GM19023 (cell line): ENCODE data around the gene PDHB.
"Not testable (repeated sequence)": the region's sequence is repeated elsewhere in the genome, so short reads cannot be mapped to it uniquely, and the experiment has no call there.

Experiments
- ATAC-seq: cut with Tn5 transposase; IDR thresholded peaks from one replicate; pipeline ENCODE4 v1.9.1; 2021; ENCODE audit warnings: mild to moderate bottlenecking, moderate library complexity; ENCODE audit not compliant: unreplicated experiment

PDHB gene

GRCh38 chr3:58440996-58441355, 7.3 kb upstream of the PDHB start:
- not testable (repeated sequence) for ATAC-seq

DNA sequence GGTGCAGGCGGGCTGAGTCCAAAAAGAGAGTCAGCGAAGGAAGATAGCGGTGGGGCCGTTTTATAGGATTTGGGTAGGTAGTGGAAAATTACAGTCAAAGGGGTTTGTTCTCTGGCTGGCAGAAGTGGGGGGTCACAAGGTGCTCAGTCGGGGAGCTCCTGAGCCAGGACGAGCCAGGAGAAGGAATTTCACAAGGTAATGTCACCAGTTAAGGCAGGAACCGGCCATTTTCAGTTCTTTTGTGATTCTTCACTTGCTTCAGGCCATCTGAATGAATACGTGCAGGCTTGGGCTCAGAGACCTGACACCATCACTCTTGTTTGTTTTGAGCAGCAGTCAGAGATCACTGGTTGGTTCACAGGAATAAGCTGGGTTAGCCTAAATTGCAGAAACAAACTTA, 3.6 kb upstream of the PDHB start:
- ATAC-seq = not testable (repeated sequence)

DNA sequence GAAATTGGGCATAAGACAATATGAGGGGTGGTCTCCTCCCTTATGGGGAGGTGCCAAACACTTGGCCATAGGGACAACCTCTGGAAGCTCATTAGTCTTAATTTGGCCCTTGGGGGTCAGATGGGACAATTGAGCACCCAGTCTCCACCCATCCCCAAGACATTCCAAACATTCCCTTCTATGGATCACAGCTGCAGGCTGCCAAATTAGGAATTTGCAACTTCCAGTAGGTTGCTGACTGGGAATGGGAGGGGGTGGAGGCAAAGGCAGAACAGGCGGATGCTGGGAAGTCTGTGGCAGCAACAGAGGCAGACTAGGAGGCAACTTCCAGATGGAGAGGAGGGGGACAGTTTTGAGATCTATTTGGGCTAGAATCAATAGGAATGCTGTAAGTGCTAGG, 1.4 kb upstream of the PDHB start:
- ATAC-seq = no peak

DNA sequence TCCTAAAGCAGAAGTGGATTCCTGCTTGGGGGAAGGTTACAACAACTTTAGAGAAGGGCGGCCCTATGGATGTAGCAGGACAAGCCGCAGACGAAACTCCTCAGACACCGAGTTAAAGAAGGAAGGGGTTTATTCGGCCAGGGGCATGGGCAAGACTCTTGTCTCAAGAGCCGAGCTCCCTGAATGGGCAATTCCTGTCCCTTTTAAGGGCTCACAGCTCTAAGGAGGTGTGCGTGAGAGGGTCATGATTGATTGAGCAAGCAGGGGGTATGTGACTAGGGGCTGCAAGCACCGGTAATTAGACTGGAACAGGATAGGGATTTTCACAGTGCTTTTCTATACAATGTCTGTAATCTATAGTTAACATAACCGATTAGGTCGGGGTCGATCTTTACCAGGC, 879 bp upstream of the PDHB start:
- ATAC-seq = no peak

GRCh38 chr3:58434168-58434504, 504 bp upstream of the PDHB start:
- ATAC-seq = no peak

DNA sequence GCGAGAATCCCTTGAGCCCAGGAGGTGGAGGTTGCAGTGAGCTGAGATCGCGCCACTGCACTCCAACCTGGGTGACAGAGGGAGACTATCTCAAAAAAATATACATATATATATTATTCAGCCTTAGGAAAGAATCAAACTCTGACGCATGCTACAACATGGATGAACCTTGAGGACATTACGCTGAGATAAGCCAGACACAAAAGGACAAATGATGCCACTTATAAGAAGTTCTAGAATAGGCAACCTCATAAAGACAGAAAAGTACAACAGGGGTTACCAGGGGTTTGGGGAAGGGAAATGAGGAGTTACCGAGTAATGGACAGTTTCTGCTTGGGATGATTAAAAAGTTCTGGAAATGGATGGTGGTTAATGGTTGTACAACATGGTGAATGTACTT, 727 bp downstream of the PDHB start:
- no peak for ATAC-seq

- ATAC-seq = peak; percentile 40
Observed at GRCh38 chr3:58429657-58430056, 4.0 kb downstream of the PDHB start.

- no peak for ATAC-seq
Observed at GRCh38 chr3:58427661-58428361, 5.8 kb downstream of the PDHB start.

GRCh38 chr3:58425782-58426181, 7.8 kb downstream of the PDHB start:
- no peak for ATAC-seq

DNA sequence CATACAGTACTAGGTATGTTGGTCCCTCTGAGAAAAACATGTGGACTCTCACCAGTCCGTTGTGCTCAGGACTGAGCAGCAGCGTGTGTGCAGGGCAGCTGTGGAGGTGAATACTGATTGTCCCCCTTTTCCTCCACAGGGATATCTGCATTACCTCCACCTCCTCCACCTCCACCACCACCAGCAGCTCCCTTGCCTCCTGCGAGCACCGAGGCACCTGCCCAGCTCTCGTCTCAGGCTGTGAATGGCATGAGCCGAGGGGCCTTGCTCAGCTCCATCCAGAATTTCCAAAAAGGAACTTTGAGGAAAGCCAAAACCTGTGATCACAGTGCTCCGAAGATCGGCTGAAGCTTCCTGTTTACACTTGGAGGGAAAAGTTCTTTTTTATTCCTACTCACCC, 9.0 kb downstream of the PDHB start:
- ATAC-seq = no peak

DNA sequence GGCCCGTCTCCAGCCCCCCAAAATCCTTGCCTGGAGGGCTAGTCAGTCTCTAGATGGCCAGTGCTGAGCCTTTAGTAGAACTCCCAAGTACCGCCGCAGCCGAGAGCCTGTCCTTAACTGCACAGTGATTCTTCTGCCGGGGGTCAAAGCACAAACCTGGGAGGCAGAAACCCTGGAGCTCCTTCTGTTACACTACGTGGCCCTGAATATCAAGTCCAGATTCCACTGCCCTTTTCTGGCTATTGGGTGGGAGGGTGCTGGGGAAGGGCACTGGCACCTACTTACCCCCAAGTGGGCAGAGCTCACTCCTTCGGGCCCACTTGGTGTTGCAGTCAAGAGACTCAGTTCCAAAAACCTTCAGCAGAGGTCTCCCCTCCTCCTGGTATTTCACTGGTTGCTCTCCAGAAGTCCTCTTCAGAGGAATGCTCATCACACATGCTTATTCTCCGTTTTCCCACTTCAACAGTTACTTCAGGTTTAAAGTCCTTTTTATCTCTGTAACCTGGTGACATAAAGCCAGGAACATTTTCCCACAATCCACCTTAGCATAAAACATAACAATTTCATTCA, 10.8 kb downstream of the PDHB start:
- no peak for ATAC-seq

- peak; percentile 26 for ATAC-seq
Observed at GRCh38 chr3:58421004-58421403, 12.6 kb downstream of the PDHB start.

GRCh38 chr3:58419780-58420507, 13.7 kb downstream of the PDHB start:
- ATAC-seq = peak; percentile 52

- no peak for ATAC-seq
Observed at GRCh38 chr3:58418227-58418626, 15.4 kb downstream of the PDHB start.

DNA sequence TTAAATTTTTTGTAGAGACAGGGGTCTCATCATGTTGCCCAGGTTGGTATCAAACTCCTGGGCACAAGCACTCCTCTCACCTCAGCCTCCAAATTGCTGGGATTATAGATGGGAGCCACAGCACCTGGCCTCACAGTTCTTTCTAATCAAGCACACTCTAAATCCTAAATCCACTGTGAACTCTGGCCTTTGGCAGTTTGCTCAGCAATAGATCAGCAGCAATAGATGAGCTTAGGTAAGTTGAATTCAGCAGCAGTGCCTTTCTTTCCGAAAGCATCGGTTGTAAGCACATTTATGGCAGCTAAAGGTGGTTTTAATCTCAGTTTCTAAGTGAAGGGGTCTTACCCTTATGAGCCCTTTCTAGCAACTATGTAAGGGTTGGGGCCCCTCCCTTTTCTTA, 16.6 kb downstream of the PDHB start:
- ATAC-seq = no peak

GRCh38 chr3:58416191-58416590, 17.4 kb downstream of the PDHB start:
- no peak for ATAC-seq

DNA sequence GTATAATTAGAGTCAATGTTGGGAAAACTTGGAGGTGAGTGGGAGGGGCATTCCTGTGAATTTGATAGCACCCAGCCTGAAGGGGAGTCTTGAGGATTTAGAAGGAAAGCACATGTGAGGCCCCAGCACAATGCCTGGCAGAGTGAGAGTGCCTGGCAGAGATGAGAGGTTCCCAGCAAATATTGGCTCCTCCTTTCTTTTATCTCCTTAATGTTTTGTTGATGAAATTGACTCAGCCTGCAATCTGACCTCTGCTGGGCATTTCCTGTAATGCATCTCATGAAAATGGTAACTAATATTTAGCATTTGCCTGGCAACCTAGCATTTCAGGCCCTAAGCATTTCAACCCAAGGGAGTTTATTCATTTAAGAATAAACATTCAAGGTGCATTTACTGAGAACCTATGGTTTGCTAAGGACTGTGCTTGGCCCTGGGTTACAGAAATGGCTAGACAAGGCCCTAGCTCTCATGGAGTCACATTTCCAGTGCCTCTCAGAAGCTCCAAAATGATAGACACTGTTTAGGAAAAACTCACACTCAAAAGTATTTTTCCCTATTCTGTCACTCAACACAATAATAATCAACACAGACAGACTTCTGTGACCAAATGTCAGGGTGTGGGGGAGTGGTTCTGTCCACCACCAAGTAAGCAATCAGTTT, 19.0 kb downstream of the PDHB start:
- no peak for ATAC-seq

GRCh38 chr3:58411851-58412830, 21.5 kb downstream of the PDHB start:
- ATAC-seq = no peak

DNA sequence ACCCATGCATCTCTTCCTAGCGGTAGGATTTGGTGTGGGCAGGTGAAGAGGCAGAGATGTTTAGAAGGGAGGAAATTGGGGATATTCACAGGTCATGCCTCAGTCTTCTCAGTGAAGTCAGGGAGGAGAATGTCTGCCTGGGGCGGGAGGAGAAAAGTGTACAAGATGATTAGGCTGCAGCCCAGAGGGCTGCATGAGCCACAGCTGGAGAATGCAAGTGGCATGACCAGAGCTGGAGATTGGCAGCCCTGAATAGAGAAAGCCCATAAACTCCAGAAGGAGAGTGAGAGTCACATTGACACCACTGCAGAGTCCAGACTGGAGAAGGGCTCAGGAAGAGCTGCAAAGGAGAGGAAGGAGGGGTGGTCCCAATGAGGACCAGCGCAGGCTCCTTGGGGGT, 22.6 kb downstream of the PDHB start:
- no peak for ATAC-seq

- ATAC-seq = no peak
Observed at GRCh38 chr3:58409663-58410062, 24.0 kb downstream of the PDHB start.

DNA sequence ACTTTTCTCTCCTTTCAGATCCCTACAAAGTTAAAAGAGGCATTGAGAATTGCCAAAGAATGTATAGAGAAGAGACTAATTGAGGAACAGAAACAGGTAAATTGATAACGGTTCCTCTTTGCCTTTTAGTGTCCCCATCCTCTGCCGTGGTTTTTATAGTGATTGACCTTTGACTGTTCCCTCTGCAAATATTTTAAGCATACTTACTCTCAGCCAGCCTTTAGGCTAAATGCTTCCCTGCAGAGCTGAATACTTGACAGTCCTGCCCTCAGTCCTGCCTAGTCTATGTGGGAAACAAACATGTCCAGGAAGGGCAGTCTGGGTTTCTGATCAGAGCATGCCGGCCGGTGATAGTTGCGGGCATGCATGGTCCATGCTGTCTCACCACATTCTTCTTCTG, 24.7 kb downstream of the PDHB start:
- no peak for ATAC-seq
